GM18858 (cell line): ENCODE results near the gene LDLRAD4.

Experiments used
- ATAC-seq: cut with Tn5 transposase; IDR thresholded peaks from one replicate; pipeline ENCODE4 v1.9.1; 2021; ENCODE audit not compliant: unreplicated experiment

The LDLRAD4 gene

DNA sequence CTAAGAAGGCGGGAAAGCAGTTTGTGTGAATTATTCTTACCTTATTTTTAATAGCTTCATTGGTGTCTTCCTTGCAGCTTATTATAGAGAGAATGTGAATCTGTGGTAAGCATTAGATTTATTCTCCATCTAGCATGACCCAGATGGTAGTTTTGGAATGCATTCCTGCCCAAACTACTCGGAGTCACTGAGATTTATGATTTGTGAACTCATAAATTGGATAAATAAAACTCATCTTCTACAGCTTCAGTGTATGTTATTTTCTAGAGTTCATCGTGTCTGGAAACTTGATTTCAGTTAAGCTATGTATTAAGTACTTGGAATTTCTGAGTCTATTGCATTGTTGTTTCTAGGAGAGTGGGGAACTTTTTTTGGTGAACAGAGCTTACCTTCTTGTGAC lies 337.3 kb downstream of the LDLRAD4 start:
- ATAC-seq = no peak

DNA sequence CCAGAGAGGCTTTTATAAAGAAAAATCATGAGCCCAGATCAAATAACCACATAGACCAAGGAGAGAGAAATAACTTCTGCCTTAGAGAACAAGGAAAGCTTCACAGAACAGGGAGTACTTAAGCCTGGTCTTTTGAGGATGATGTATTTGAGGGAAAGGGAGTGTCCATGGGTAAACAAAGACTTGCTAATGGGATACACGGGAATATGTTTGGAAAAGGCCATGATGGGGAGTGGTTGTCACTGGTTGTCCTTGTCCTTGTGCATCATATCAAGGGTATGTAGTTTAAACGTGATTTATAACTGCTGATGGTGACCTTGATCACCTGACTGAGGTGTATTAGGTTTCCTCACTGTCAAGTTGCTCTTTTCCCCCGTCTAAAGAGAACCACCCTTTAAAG lies 337.9 kb downstream of the LDLRAD4 start:
- ATAC-seq = no peak

DNA sequence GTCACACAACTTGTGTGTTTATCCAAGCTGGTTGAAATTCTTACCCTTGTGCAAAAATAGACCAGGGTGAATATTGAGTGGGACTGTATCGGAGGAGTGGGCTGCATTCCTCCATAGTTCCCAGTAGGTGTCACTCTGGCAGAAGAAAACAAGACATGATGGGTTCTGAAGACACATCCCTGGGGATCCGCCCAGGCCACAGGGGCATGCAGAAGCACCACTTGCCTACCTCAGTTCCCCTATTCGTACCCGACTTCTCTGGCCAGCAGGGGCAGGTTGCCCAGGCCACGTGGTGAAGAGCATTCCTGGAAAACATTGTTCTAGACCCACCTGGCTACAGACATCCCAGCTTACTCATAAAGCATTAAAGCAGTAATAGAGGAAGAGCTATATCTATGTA lies 339.6 kb downstream of the LDLRAD4 start:
- ATAC-seq = peak; percentile 45

DNA sequence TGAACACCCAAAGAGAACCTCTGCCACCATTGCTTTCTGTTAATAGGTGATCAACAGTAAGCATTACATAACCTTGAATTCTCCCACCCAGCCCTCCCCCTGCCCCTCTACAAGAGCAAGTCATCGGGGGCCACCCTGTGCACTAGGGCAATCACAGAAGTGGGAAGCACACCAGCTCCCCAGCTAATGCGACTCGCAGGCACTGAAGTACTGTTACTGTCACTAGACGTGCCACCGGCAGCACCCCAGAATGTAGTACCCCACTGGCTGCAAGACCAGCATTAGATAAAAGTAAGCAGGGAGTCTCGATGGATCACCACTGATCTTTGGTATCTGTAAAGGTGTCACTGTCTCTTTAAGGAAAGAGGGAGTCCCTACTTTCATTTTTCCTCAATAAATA lies 340.2 kb downstream of the LDLRAD4 start:
- no peak for ATAC-seq

DNA sequence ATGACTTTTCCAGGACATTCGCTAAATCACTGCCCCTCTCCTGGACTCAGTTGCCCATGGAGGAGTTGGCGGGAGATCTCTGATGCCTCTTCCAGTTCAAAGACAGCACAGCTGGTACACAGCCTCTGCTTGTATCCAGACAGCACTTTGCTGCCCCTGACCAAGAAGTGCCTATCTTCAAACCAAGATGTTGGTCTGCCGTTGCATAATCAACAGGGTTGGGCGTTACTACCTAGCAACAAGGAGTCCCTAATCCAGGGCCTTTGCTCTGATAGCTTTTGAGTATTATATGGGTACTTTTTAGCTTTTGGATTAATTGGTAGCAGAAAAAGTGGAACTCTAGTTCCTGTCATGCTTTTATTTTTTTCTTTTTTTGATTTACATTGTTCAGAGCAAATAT lies 341.2 kb downstream of the LDLRAD4 start:
- ATAC-seq = no peak

DNA sequence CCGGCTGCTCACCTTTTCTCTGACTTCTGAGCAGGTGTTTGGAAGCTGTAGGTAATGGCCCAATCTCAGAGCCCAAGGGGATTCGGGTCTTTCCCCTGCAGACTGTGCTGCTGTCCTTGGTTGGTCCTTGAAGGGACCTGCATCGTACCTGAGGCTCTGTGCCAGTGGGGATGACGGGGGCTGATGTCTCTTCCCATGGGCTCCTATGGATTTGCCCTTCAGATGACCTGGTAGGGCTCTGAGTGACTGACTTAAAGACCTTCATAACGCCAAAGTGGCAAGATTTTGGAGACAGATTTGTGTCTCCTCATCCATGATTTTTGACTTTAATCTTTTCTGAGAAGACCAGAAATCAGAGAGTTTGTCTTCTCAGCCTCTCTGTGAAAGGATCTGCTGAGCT lies 341.7 kb downstream of the LDLRAD4 start:
- ATAC-seq = no peak

DNA sequence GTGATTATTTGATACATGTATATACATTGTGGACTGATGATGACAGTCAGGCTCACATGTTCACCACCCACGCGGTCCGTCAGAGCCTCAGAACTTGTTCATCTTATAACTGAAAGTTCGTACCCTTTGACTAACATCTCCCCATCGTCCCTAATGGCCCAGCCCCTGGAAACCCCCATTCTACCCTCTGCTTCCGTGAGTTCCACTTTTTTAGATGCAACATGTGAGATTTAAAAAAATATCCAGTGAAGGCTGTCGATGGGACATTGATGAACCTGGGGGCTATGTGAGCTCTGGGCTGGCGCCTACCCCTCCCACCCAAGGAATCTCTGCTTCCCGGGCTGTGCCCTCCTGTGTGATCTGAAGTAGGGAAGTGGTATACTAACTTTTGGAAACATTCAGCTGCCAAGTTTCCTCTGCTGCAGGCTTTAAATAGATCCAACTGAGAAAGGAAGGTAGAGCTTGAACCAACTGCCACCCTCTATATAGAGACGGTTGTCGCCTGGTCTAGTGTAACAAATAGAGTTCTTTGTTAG lies 344.0 kb downstream of the LDLRAD4 start:
- peak; percentile 47 for ATAC-seq

DNA sequence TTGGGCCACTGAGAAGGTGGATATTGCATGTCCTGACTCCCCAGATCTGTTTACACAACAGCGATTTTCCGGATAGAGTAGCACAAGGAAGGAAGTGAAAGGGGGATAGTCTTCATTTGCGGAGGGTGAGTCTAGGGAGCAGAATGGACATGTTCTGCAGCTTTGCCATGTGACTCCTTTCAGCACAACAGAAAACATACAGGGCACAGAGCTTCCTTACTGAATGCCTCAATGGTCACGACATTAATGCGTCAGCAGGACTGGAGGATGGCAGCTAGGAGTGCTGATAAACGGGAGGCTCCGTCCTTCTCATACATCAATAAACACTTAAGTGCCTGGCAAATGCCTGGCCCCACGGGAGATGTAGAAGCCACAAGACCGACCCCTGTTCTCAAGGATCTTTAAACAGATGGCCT lies 344.8 kb downstream of the LDLRAD4 start:
- no peak for ATAC-seq

DNA sequence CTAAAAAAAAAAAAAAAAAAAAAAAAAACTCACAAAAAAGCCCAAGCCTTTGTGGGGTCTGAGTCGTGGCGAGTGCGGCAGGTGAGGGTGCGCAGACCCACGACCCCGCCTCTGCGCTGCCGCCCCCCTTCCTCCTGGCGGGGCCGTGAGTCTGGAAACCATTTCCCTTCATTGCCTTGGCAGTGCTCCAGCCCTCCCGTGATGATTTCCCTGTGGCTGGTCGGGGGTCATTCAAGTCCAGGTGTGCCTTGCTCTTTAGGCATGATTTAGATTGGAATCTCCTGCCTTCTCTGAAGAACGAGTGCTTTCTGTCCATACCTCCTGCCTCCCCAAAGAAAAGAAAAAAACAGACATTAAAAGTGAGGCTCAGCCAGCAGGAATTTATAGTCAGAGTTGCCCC lies 346.0 kb downstream of the LDLRAD4 start:
- ATAC-seq = no peak

DNA sequence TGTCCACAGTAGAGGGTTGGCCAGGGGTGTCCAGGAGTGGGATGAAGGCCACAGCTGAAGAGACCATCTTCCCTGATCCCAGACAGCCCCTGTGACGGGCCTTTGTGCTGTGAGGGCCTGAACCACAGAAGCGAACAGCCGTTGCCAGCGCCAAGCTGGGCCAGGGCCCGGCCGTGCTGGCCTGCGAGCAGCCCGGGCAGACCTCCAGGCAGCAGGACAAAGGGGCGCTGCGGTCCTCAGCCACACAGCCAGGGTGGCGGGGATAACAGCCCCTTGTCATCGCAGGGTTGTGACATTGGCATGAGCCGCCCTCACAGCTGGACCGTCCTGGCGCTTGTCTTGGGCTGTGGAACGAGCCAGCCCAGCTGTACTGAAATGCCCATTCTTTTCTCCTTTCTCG lies 346.7 kb downstream of the LDLRAD4 start:
- ATAC-seq = no peak

DNA sequence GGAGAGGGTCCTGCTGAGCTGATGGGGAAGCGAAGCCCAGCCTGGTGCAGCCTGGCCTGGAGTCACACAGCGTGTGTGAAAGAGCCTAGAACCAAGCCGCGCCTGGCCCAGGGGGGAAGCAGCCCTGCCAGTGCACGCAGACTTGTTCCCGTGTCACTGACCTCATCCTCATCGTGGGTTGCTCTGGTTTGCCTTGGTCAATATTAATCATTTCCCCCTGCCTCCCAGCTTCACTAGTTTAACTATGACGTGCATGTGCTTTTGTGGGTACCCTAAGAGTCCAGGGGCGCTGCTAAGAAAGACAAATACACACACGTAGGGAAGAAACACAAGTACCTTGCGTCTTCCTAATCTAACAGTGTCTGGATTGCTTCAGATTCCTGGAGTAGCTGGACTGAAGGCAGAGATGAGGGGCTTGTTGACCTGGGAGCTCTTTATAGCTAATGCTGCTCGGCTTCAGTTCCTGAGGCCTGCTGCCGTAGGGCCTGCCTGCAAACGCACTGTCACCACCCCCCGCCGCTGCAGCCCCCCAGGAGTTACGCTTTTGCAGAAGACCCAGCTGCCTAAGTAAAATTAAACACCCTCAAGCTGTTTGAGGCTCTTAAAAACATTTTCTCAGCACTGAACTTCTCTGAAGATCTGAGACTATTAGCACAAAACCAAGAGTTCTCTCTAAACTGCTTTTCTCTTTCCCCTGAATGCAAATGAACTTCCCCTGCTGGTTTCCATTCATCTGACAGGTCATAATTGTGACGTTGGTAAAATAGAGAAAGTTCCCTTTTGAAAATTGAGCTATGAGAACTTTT lies 348.6 kb downstream of the LDLRAD4 start:
- peak; percentile 41 for ATAC-seq

DNA sequence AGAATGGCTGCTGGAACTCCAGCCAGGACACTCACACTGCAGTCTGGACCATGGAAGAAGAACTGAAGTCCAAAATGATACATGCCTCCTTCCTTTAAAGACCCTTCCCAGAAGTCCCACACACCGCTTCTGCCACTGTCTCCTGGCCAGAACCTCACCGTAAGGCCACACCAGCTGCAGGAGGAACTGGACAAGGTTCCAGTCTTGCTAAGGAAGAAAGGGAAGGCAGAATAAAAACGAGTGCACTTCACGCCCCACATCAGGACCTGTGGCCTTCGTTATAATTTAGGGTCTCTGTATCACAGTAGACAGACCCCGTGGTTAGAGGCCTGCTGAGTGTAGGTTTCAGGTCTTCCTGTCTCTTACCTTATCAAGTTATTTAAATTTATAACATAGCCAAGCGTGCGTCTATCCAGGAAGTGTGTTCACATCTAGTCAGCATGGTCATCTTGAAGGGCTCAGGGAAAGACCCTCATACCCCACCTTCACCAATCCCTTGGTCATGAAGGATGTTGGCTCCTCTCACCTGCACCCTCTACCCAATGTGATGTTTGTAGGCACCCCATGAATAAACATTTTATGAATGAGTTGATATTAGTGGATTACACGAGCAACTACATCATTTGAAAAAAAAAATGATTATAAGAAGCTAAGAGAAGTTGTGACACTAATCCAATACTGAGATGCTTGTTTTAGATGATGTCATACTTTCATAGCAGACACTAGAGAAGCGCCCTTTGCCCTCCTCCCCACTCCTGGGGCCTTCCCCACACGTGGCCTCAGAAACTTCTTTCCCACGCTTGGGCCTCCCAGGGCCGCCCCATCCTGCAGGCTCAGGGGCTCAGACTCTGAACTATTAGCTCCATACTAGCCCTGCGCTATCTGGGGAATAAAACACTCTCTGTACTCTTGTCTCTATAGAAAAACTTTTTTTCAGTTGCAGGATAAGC lies 350.2 kb downstream of the LDLRAD4 start:
- ATAC-seq = peak; percentile 38

DNA sequence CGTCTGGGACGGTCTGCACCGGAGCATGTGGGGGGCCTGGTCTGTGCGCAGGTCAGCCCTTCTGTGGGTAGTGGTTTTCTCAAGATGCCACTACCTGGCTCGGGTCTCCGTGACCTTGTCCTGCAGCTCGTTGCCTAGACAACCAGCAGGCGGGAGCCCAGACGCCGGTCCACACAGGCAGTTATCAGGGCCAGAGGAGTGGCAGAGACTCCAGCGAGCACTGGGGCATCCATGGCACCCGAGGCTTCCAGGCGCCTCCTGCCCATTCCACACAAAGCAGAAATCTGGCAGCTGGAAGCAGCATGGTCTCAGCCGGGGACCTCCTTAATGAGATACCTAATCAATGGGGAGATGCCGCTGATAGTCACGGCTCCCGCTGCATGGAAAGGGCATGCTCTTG lies 351.7 kb downstream of the LDLRAD4 start:
- ATAC-seq = no peak

DNA sequence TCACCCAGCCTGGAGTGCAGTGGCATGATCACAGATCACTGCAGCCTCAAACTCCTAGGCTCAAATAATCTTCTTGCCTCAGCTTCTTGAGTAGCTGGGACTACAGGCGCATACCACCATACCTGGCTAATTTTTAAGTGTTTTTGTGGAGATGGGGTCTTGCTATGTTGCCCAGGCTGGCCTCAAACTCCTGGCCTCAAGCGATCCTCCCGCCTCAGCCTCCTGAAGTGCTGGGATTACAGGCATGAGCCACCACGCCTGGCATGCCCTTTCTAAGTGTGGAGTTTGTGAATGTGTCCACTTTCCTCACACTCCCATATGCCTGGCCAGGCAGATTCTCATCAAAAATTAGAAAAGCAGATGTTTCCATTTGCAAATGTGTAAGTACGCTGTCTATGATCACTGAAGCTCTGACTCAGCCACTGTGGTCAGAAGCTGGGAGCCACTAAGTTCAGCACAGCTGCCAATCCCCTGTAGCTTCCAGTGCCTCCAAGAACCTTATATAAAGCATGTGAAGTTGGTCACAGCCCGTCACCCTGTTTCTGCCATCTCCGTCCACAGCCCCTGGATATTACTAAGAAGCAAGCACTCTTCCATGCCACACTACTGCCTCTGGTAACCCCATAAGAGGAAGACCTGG lies 352.4 kb downstream of the LDLRAD4 start:
- no peak for ATAC-seq

DNA sequence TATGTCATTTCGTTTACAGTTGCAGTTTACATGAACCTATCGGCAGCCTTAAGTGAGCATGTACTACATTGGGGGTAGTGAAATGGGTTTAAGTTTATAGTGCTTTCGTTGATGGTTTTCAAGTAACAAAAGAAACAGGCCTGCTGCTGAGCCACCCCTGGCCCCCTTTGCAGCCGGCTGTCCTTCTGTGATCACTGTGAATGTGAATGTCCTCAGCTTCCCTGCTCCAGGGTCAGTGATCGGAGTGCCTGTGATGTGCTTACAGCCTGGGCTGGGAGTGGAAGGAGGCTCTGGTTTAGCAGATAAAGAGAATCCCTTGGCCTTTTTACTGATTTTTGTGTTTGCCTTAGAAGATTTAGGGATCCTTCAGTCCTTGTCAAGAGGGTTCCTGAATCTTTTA lies 353.6 kb downstream of the LDLRAD4 start:
- no peak for ATAC-seq

DNA sequence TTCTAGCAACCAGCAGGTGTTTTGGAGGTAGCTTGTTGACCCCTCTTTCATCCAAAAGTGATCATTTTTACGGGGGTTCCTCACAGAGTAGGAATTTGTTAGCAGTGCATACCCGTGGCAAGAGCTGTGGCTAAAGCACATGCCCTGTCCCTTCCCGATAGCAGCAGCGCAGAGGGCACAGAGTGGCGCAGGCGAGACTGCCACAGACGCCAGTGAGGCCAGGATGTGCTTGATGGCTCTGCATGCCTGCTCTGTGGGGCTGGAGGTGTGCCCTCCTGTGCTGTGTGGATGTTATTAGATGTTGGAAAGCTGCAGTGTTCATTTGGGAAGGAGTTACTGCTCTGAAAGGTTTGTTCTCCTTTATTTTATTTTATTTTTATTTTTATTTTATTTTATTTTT lies 354.2 kb downstream of the LDLRAD4 start:
- no peak for ATAC-seq

DNA sequence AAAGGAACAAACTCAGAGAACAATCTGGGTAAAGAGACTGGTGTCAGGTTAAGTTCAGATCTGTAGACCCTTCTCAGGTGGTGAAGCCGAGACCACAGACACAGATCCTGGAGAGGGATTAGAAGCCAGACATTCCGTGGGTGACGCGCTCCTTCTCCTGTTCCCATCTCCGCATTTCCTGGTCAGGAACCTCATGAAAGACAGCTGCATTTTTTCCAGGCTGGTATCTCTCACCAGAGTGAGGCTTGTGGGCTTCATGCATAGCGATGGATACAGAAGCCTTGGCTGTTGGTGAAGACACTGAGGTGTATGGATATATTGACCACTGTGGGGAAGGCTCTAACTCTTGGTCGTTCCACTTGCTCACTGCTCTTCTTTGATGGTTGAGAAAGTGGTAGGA lies 355.2 kb downstream of the LDLRAD4 start:
- no peak for ATAC-seq

DNA sequence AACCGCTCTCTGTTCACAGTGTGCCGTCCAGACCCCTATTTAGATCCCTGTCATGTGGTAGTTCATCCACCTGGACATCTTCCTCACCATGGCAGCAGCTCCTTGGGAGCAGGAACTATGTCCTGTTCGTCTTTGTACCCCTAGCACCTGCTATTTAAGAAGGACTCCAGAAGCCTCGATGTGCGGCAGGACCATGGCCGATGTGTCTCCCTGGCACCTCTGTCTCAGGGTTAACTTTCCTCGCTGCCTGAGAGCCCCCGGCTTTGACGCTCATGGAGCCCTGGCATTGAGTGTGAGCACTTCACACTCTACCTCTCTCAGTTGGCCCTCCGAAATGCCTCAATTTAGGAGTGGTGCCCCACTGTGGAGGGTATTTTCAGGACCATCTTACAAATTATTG lies 355.8 kb downstream of the LDLRAD4 start:
- no peak for ATAC-seq

DNA sequence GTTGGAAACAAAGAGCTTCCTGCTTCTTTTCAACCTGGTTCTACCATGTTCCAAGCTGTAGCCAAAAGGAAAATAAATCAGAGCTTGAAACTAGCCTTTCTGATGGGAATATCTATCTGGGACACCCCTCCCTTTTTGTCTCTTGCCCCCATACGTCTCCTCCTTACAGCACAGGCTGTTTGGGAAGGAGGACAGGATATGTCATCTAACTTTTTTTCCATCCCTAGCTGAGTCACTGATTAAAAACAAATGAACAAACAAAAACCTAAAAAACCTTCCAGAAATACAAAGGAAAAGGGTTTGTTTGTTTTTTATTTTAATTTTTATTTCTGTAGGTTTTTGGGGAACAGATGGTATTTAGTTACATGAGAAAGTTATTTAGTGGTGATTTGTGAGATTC lies 356.2 kb downstream of the LDLRAD4 start:
- no peak for ATAC-seq

DNA sequence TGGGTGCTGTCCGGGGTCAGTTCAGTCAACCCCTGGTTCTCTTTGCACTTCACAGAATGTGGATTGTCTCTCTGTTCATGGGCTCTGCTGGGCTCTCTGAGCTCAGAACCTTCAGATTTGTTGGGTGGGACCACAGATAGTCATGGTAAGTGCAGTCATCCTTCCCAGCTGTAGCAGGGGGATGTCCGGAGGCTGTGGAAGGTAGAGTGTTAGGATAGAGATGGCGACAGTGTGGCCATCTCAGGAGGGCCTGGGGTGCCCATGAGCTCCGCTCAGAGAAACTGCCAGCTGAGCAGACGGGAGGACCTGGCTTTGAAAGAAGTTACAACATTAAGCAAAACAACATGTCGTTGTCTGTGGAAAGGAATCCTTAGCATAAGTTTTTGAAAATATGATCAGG lies 358.0 kb downstream of the LDLRAD4 start:
- ATAC-seq = peak; percentile 9

DNA sequence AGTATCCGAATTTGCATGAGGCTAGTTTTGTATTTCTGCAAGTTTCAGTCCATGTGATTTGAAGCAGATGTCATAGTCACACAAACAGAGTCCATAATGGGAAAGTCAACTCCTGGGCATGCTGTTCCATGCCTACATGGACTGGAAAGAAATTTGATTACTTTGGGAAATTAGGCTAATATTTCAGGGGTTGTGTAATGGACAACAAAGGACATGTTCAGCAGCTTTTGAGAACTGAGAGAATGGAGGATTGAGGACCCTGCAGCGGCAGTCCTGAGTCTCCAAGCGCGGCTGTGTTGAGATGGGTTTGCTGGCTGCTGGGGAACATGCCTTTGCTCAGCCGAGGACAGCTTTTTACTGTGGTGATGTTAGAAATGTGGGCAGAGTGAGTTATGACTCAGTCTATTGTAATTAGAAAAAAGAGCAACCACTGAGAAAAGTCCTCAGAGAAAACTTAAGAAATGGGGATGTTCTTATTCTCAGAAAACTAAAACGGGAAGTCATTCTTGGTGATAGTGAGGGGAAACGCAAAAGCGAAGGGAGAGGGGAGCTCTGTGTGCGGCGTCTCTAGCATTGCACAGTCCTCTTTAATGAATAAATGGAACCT lies 358.6 kb downstream of the LDLRAD4 start:
- peak; percentile 84 for ATAC-seq
